GM19025 (cell line): ENCODE measurements around the gene SLC12A7.
"Not testable (repeated sequence)": the region's sequence is repeated elsewhere in the genome, so short reads cannot be mapped to it uniquely, and the experiment has no call there.

Experiments used
- ATAC-seq: cut with Tn5 transposase; IDR thresholded peaks from one replicate; pipeline ENCODE4 v1.9.1; 2021; ENCODE audit warnings: mild to moderate bottlenecking, low read depth, moderate library complexity; ENCODE audit not compliant: unreplicated experiment

SLC12A7 gene

GRCh38 chr5:1029945-1030625 lies 81.8 kb downstream of the SLC12A7 start:
- no peak for ATAC-seq

GRCh38 chr5:1029282-1029944 lies 82.5 kb downstream of the SLC12A7 start:
- no peak for ATAC-seq

DNA sequence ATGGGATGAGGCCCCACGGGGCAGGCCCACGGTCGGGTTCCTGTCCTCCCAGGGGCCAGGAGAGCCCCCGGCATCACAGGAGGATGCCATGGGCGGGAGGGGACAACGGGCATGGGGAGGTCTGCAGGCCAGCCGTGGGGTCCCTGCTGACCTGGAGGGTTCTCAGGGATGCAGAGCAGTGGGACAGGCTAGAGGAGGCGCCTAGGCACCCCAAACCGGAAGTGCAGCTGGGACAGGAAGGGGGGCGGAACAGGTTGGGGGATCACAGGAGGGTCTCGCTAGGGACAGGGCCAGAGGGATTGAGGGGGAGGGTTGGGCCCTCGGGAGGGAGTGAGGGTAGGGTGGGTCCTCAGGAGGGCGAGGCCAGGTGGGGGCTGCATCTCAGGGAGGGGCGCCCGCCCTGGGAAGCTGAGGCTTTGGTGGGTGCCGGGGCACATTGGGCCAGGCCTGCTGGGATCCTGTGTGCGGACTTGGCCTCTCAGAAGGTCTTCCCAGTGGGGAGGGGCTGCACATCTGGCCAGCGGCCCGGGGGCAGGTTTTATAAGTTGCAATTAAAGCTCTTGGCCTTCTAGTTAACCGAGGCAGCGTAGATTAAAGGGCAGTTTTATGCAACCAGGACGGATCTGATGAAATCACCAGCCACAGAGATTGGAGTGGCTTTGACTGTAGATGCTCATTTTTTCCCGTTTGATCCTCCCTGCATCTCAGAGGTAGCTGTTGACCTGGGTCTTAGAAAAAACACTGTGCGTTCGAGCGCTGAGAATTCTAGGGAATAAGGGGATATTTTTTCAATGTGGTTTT lies 83.2 kb downstream of the SLC12A7 start:
- no peak for ATAC-seq

DNA sequence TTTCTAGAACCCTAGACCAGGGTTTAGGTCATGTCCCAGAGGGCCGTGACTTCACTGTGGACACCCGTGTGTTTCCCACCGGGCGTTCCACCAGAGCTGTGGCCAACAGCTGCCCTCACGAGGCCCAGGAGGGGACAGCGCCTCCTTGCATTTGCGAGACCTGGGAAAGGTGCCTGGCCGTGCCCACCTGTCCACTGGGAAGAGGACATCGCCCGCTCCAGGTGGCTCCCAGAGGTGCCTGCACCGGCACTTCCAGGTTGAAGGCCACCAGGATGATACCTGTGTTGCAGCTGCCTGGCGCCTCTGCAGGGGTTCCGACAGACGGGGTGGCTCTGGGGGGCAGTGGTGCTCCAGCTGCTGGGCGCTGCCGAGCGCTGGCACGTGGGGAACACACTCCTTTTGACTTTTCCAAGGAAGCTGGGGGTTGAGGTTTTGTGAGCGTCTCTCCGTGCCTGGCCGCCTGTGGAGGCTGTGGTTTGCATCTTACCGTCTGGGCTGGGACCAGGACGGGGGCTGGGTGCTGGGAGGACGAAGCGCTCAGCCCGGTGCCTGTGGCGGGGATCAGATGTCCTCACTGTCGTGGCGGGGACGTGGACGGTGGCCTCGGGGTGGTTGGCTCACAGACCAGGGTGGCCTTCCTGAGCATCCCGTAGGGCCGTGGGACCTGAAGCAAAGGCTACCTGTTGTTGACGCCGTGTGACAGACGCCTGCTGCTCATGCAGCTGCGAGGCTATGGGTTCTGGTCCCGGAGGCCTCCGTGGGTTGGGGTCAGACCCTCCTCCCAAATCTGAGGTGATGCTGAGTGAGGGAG lies 84.0 kb downstream of the SLC12A7 start:
- ATAC-seq, result no peak

GRCh38 chr5:1026700-1027621 lies 84.9 kb downstream of the SLC12A7 start:
- ATAC-seq, result no peak

- not testable (repeated sequence) for ATAC-seq
Observed at GRCh38 chr5:1021969-1022336, 89.9 kb downstream of the SLC12A7 start.

- ATAC-seq, result no peak
Observed at GRCh38 chr5:1021136-1021968, 90.5 kb downstream of the SLC12A7 start.

DNA sequence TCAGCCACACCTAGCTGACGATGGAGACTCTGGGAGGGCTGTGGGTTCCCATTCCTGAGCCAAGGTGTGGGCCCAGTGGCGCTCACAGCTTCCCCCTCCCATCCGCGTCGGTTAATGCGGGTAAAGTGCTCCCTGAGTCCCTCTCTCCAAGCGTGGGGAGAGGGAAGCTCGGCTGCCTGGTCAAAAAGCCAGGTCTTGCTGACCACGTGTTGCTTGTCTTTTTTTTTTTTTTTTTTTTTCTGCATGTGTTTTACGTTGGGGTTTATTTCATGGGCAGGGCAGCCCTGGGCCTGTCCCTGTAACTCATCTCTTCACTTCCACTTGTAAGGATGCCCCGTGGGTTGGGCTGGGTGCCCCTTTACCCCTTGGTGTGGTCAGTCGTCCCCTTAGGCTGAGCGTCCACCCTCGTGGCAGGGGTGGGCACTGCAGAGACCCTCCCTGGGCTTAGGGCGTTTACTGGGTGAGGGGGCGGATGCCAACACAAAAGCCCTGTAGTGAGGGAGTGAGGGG lies 91.4 kb downstream of the SLC12A7 start:
- no peak for ATAC-seq

DNA sequence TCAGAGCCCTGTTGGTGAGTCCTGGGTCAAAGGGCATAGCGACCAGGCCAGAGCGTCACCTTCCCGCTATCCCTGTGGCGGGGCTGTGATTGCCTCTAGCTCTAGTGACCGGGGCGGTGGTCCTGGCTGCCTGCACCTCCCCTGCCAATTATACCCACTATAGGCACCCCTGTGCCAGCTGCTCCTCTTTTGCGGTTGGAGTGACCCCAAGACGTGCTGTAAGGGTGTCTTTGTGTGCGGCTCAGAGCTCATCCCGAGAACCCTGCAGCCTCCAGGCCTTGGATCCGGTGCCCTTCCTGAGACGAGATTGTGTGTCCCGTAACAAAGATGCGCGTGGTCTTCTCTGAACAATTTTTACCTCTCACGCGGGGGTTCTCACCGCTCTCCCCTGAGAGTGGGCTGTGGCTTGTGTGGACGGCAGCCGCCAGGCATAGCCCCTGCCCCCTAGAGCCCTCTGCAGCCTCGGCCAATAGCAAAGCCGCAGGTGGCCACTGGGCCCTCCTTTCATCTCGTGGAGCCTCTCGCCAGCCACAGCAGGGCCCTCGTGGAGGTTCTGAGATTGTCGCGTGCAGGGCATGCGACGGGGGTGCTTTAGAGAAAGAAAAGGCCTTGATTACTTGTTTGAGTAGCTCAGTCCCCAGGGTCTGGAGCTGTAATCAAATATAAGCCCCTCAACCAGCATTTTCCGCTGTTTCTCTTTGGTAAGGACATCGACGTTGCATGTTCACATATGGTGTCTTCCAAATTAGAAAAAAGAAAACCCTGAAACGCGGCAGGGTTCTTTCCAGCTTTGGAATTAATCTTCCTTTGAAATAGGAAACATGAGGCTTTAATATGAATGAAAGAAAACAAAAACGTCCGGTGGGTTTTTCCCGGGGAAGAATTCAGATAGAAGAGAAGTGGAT lies 92.6 kb downstream of the SLC12A7 start:
- ATAC-seq, result no peak

GRCh38 chr5:1018596-1018995 lies 93.3 kb downstream of the SLC12A7 start:
- no peak for ATAC-seq

DNA sequence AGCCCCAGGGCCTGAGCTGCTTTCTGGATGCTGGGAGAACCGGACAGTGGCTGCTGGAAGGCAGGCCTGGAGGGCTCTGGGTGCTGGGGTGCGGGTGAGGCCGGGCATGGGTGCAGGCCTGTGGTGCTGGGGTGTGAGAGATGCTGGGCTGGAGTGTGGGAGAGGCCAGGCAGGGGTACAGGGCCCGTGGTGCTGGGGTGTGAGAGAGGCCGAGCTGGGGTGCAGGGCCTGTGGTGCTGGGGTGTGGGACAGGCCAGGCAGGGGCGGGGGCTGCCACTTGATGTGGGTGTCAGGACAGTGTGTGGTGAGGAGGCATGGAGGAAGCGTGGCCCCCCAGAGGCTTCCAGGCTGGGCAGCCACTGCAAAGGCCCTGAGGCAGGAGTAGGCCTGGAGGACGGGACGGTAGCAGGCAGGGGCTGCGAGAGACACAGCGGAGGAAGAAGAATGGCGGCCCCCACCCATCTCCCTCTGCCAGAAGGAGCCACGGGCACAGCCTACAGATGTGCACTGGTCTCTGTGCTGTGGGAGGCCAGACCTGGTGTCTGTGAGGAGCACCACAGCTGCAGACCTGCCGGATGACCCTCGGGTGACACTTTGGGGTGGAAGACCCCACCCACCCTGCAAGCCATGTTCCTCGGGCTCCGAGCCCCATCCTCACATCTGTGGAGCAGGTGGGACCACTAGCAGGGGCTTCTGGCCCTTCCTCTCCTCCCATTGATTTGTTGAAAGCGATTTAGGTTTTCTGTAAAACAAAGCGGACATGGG lies 94.0 kb downstream of the SLC12A7 start:
- no peak for ATAC-seq

- ATAC-seq, result no peak
Observed at GRCh38 chr5:1017056-1017455, 94.8 kb downstream of the SLC12A7 start.

GRCh38 chr5:1016476-1016875 lies 95.4 kb downstream of the SLC12A7 start:
- ATAC-seq, result no peak

DNA sequence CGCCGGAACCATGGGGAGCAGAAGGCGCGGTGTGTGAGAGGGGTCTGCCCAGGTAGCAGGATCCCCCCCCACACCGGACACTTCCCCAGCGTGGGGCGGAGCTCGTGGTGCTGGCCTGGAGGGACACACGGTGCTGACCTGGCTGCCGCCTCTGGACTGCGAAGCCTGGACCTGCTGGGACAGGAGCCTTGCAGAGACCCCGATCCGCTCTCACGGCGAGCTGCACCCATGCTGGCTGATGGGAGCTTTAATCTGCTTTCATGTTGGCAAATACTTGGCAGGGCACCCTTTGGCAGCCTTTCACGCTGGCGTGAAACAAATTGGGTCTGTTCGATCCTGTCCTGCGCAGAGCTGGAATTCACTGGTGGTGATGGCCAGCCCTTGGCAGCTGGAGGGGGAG lies 95.8 kb downstream of the SLC12A7 start:
- no peak for ATAC-seq

GRCh38 chr5:1015507-1015906 lies 96.4 kb downstream of the SLC12A7 start:
- ATAC-seq, result no peak

DNA sequence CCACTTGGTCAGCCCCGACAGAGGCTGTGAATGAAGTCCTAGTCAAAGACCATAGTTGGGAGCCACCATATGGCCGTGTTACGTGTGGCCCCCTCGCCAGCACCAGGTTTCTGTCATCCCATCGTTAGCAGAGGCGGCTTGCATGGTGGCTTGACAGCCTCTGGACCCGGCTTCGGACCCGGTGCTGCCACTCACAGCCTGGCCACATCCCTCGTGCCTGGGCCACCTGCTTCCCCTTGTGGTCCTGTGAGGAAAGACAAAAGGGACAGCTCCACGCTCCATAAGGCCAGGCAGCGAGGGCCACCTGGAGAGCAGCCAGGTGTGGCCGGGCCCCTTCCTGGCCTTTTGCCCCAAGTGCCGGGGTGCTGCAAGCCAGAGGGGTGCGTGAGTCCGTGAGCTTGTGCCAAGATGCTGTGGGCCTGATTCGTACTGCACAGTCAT lies 97.1 kb downstream of the SLC12A7 start:
- ATAC-seq, result no peak

DNA sequence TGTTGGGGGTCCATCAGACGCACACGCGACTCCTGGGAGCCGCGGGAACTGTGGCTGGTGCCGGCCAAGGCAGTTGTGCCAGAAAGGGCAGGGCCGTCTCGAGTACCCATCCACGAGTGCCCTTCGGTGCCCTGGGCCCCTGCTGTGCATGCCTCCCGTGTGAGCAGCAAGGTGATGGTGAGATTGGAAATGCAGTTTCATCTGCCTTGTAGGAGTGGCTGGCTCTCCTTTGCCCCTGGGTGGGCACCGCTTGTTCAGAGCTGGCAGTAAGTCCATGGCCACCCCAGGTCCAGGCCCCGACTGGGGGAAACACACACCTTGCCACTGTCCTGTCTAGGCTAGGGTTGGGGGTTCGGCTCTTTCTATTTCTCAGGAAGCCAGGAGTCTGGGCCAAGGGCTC lies 97.5 kb downstream of the SLC12A7 start:
- ATAC-seq, result no peak
